Ovary (tissue), 9 donors: ENCODE data around the gene SNHG17. TPM values are rescaled to one million over a fixed set of nuclear protein-coding genes. Genes with fewer than 3 reads are reported as not detected.

Source experiments
- DNase-seq, 5 donors: peaks; one replicate each; pipeline ENCODE4 v3.0.0-alpha.2; 2019 to 2020
- H3K27ac ChIP-seq, 2 donors: fragments of 200-600 bp; one replicate each; pipeline versions ENCODE4 v1.5.1 to v1.8.0; 2019 to 2022
- H3K27me3 ChIP-seq: fragments of 200-600 bp; one replicate; pipeline ENCODE4 v1.8.0; 2022
- H3K36me3 ChIP-seq: fragments of 200-600 bp; sonication (generic); one replicate; pipeline ENCODE4 v1.5.1; 2019
- H3K4me1 ChIP-seq: one replicate; pipeline ENCODE4 v1.8.1; 2013; ENCODE audit warnings: mild to moderate bottlenecking, moderate library complexity; ENCODE audit not compliant: insufficient read depth
- H3K4me3 ChIP-seq: fragments of 200-600 bp; sonication (generic); one replicate; pipeline ENCODE4 v1.5.1; 2017
- H3K9me3 ChIP-seq, 2 donors: fragments of 200-600 bp in 1 of 2; sonication (generic) in 1 of 2; one replicate each; pipeline versions ENCODE4 v1.5.1 to v1.8.1; 2013 to 2019; ENCODE audit warnings: mild to moderate bottlenecking in 1 of 2, moderate library complexity in 1 of 2
- CTCF ChIP-seq, 3 donors: fragments of 450-650 bp in 2 of 3; fragments of 200-600 bp in 1 of 3; IDR thresholded peaks; one replicate each; pipeline versions ENCODE4 v1.5.1 to v1.8.0; 2016 to 2022; ENCODE audit warnings: antibody characterized with exemption in 3 of 3, mild to moderate bottlenecking in 1 of 3
- EP300 ChIP-seq: sonication (generic); formaldehyde crosslinking; IDR thresholded peaks from one replicate; pipeline ENCODE4 v1.6.1; 2017; ENCODE audit warnings: antibody characterized with exemption
- POLR2A ChIP-seq: fragments of 450-650 bp; IDR thresholded peaks from one replicate; pipeline ENCODE4 v1.6.1; 2017; ENCODE audit warnings: antibody characterized with exemption, mild to moderate bottlenecking, moderate library complexity
- WGBS, 3 donors: extraction: QIAGEN DNeasy Blood & Tissue Kit in 1 of 3; methylation state at CpG; one replicate each; pipeline versions ENCODE4 v1.1.5 to v1.1.7; 2013 to 2017; 5-methylcytosine and 5-hydroxymethylcytosine counted together
- intact Hi-C, 4 donors: fragments of 100-400 bp; cut with DNase I; formaldehyde crosslinking; loops; one replicate each; pipeline versions ENCODE4 v1.11.0 to v1.15.1; 2022 to 2023
- polyA plus RNA-seq, 2 donors: library from polyadenylated mRNA; stranded (reverse); fragments of 200-250 nt in 1 of 2; fragments of 350-450 nt in 1 of 2; fragmentation: Illumina TruSeq in 1 of 2; extraction: RNeasy Lipid Tissue Mini Kit (QIAGEN cat#74804) in 1 of 2; gene quantifications; one replicate each; pipeline ENCODE4 v1.2.3, GENCODE V29; 2013 to 2014
- total RNA-seq, 7 donors: library from RNA; depleted of rRNA in 2 of 7; stranded (reverse); fragments of >200 nt in 2 of 7; fragmentation: NEBNext Ultra II Directional in 3 of 7; extraction: Animal tissue kit (Norgen Biotek cat#: 25700) in 3 of 7; gene quantifications; one replicate each; pipeline versions ENCODE4 v1.1.0 to v1.2.4, GENCODE V29; 2016 to 2023
- donor health status: DM: no; HTN: no; CAD: no; lungs with moderate emphysema.
- donor health status: DM: no; HTN: no; CAD: no.
- donor health status: Bipolar disorder and iron deficiency.
- donor health status: DM: yes; HTN: yes; CAD: no.
- donor health status: DM: no; HTN: no; CAD: no.
- donor health status: DM: yes; HTN: yes; CAD: no.

SNHG17 gene
- total and polyA plus RNA-seq, 9 donors, result 22.8 to 72.2 (median 40.1) TPM

GRCh38 chr20:38472513-38473366 lies 37.6 kb upstream of the SNHG17 start, which contains the start of gene RALGAPB:
RALGAPB (plus strand) TSS chr20:38472843; CDS start chr20:38488433, 15,590 bp downstream.
- TF ChIP-seq EP300 (no peak), CTCF (IDR thresholded peaks at IDR 0.05) (no peak), POLR2A (peak; percentile 76)
- Histone ChIP-seq H3K27me3 (no peaks in the 10 kb centered on the region), H3K4me3 (peak within 1 kb of the TSS; percentile 82), H3K27ac (peak within 1 kb of the TSS; percentile 80 to 83), H3K4me1 (peaks cover 4% of the 10 kb centered on the region), H3K36me3 (no peaks in the 10 kb centered on the region), H3K9me3 (no peaks in the 10 kb centered on the region)
- WGBS, 3 donors, result 0 to 1% (median 0%) methylated on average over 62 to 81 of the region's 81 CpGs
- peak; percentile 99 to 100 (median 99) for DNase-seq
- intact Hi-C loops, result no loop called here

GRCh38 chr20:38471987-38472512 lies 36.9 kb upstream of the SNHG17 start:
- H3K36me3 ChIP-seq, result no peaks in the 10 kb centered on the region
- peak overlapping the region in 1 of 2 donors; percentile 83 for H3K27ac ChIP-seq
- H3K27me3 ChIP-seq, result no peaks in the 10 kb centered on the region
- H3K9me3 ChIP-seq, result no peaks in the 10 kb centered on the region
- H3K4me3 ChIP-seq, result peak overlapping the region; percentile 82
- TF ChIP-seq POLR2A (no peak), CTCF (IDR thresholded peaks at IDR 0.05) (peak in 1 of 3 donors; percentile 24), EP300 (no peak)
- 3 to 12% (median 4%) methylated on average over 12 of the region's 12 CpGs for WGBS, 3 donors
- intact Hi-C loops, result no loop called here
- H3K4me1 ChIP-seq, result peaks cover 4% of the 10 kb centered on the region
- peak in 2 of 5 donors; percentile 26 to 39 for DNase-seq

- TF ChIP-seq POLR2A (no peak), CTCF (IDR thresholded peaks at IDR 0.05) (no peak), EP300 (no peak)
- Histone ChIP-seq H3K4me3 (no peak overlapping the region), H3K4me1 (peaks cover 4% of the 10 kb centered on the region), H3K27me3 (no peaks in the 10 kb centered on the region), H3K36me3 (no peaks in the 10 kb centered on the region), H3K27ac (peak overlapping the region in 1 of 2 donors; percentile 83), H3K9me3 (no peaks in the 10 kb centered on the region)
- WGBS, 3 donors, result 72 to 83% (median 75%) methylated on average over 1 of the region's 1 CpG
- DNase-seq, result no peak
- intact Hi-C loops, result no loop called here
These were observed 36.1 kb upstream of the SNHG17 start for GRCh38 chr20:38471245-38471644.

- Histone ChIP-seq H3K4me1 (no peaks in the 10 kb centered on the region), H3K27ac (no peak overlapping the region), H3K4me3 (no peak overlapping the region), H3K27me3 (no peaks in the 10 kb centered on the region), H3K9me3 (no peaks in the 10 kb centered on the region), H3K36me3 (no peaks in the 10 kb centered on the region)
- intact Hi-C loops, result no loop called here
- no peak for DNase-seq
- 79 to 80% (median 80%) methylated on average over 3 of the region's 3 CpGs for WGBS, 3 donors
- no peak for TF ChIP-seq CTCF (IDR thresholded peaks at IDR 0.05)
- no peak for TF ChIP-seq POLR2A
- TF ChIP-seq EP300, result no peak
These were observed 31.9 kb upstream of the SNHG17 start for GRCh38 chr20:38466983-38467382.
